ENCODE results near the gene CD14. TPM values are rescaled to one million over a fixed set of nuclear protein-coding genes. Genes with fewer than 3 reads are reported as not detected.
"Not testable (repeated sequence)": the region's sequence is repeated elsewhere in the genome, so short reads cannot be mapped to it uniquely, and the experiment has no call there.

Gene CD14
- 0.15 TPM for polyA plus RNA-seq (2012; ENCODE audit: low read depth, missing spikeins)

DNA sequence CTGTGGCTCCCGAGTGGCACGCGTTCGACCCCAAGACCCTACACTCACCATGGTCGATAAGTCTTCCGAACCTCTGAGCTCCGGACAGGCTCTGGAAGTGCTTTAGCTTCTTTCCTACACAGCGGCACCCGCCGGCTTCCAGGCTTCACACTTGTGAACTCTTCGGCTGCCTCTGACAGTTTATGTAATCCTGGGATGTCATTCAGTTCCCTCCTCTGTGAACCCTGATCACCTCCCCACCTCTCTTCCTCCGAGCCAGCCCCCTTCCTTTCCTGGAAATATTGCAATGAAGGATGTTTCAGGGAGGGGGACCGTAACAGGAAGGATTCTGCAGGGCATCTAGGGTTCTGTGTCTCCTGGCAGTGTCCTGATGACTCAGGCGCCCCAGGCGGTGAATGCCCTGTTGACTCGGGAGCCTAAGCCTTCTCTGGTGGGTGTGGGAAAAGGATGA lies at the start of gene CD14:
CD14 (minus strand) TSS at position 155 of the 451 bp plus-strand sequence; CDS start at position 51, 104 bp downstream.
- FAIRE-seq, result no peak
- TF ChIP-seq POLR2AphosphoS5 (IDR thresholded peaks at IDR 0.05; ENCODE audit: low read depth, low read length), result no peak
- TF ChIP-seq TAF1 (IDR thresholded peaks at IDR 0.05; ENCODE audit: low read depth, low read length), result no peak
- no peak for TF ChIP-seq PAX5 (IDR thresholded peaks at IDR 0.05; ENCODE audit: insufficient read depth, low read length, severe bottlenecking)
- no peak for TF ChIP-seq POLR2A (IDR thresholded peaks at IDR 0.05; ENCODE audit: low read depth, low read length)
- TF ChIP-seq POU2F2 (IDR thresholded peaks at IDR 0.05; ENCODE audit: low read depth, low read length), result no peak
- no peak for TF ChIP-seq SPI1 (IDR thresholded peaks at IDR 0.05; ENCODE audit: low read depth, low read length)
- no peak for DNase-seq (ENCODE audit: insufficient read length, low spot score)

DNA sequence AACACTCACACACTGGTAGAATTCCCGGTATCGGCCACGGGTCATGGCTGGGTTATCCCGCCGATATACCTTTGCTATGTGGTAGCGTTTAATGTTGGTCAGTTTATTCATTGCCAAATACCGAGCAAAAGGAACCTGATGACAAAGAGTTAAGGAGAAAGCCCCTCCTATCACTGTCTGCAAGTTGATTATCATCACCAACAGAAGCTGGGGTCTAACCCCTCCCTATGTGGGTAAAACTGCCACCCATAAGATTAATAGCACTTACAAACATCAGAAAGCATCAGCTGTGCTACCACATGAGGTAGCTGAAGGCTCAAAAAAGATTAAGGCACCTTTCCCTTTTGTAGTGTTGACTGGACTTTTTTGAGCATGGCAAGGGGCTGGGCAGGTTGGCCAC lies 46.0 kb upstream of the CD14 start:
- FAIRE-seq (no peak), DNase-seq (ENCODE audit: insufficient read length, low spot score) (no peak)
- TF ChIP-seq PAX5 (IDR thresholded peaks at IDR 0.05; ENCODE audit: insufficient read depth, low read length, severe bottlenecking), result no peak
- no peak for TF ChIP-seq SPI1 (IDR thresholded peaks at IDR 0.05; ENCODE audit: low read depth, low read length)
- no peak for TF ChIP-seq POU2F2 (IDR thresholded peaks at IDR 0.05; ENCODE audit: low read depth, low read length)
- TF ChIP-seq TAF1 (IDR thresholded peaks at IDR 0.05; ENCODE audit: low read depth, low read length), result no peak
- TF ChIP-seq POLR2AphosphoS5 (IDR thresholded peaks at IDR 0.05; ENCODE audit: low read depth, low read length), result no peak
- TF ChIP-seq POLR2A (IDR thresholded peaks at IDR 0.05; ENCODE audit: low read depth, low read length), result no peak

DNA sequence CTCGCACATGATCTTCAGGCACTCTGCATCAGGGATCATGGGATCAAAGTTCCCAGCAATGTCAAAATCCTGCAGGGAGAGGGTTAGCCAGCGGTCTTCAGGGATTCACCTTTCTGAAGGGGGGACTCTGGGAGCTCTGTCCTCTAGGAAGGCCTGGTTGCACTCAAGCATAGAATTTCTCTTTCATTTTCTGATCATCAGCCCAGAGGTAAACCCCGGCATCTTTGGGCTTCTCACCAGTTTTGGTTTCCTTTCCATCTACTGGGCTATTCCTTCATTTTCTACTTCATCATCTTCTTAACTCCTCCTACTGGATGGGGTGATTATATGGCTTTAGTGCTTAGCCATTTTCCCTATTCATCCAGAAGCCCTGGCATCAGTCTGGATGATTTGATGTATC lies 45.0 kb upstream of the CD14 start:
- FAIRE-seq (no peak), DNase-seq (ENCODE audit: insufficient read length, low spot score) (no peak)
- TF ChIP-seq PAX5 (IDR thresholded peaks at IDR 0.05; ENCODE audit: insufficient read depth, low read length, severe bottlenecking) (no peak), SPI1 (IDR thresholded peaks at IDR 0.05; ENCODE audit: low read depth, low read length) (no peak), POLR2A (IDR thresholded peaks at IDR 0.05; ENCODE audit: low read depth, low read length) (no peak), POLR2AphosphoS5 (IDR thresholded peaks at IDR 0.05; ENCODE audit: low read depth, low read length) (no peak), TAF1 (IDR thresholded peaks at IDR 0.05; ENCODE audit: low read depth, low read length) (no peak), POU2F2 (IDR thresholded peaks at IDR 0.05; ENCODE audit: low read depth, low read length) (no peak)

DNA sequence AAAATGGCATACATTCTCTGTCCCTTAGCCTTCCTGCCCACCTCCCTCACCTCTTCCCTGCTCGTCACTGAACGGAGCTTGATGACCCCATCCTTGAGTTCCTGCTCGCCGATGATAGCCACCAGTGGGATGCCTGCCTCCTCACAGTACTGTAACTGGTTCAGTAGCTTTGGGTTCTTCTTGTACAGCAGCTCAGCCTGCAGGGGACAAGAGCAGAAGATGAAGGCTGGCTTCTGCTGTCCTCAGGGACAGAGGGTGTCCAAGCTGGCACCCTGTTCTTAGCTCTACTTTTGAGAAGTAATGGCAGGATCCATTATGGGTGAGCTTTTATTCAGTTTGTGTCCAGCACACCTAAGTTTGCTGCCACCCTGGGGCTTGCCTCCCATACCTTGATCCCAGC lies 41.7 kb upstream of the CD14 start:
- TF ChIP-seq POU2F2 (IDR thresholded peaks at IDR 0.05; ENCODE audit: low read depth, low read length) (no peak), POLR2A (IDR thresholded peaks at IDR 0.05; ENCODE audit: low read depth, low read length) (peak; percentile 33; the same call in 1 of the 2 replicates)
- FAIRE-seq, result no peak
- no peak for DNase-seq (ENCODE audit: insufficient read length, low spot score)

DNA sequence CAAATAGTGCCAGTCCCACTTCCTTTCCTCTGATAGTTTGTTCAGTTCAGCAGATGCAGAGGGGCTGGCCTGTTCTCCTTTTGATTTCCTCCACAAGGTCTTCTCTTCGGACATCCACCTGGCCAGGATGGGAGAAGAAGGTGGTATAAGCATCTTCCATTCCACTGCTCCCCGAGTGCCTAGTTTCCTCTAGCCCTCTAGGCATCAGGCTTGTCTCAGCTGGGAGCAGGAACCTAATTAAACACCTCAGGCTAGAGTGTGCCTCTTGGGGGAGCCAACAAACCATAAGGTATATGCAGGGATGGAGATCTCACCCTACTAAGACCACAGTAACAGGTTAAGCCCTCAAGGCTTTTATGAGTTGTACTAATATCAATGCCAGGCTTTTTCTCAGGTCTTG lies 41.2 kb upstream of the CD14 start:
- FAIRE-seq, result no peak
- TF ChIP-seq PAX5 (IDR thresholded peaks at IDR 0.05; ENCODE audit: insufficient read depth, low read length, severe bottlenecking) (no peak), POU2F2 (IDR thresholded peaks at IDR 0.05; ENCODE audit: low read depth, low read length) (no peak), SPI1 (IDR thresholded peaks at IDR 0.05; ENCODE audit: low read depth, low read length) (no peak), TAF1 (IDR thresholded peaks at IDR 0.05; ENCODE audit: low read depth, low read length) (no peak), POLR2A (IDR thresholded peaks at IDR 0.05; ENCODE audit: low read depth, low read length) (no peak), POLR2AphosphoS5 (IDR thresholded peaks at IDR 0.05; ENCODE audit: low read depth, low read length) (no peak)
- no peak for DNase-seq (ENCODE audit: insufficient read length, low spot score)

DNA sequence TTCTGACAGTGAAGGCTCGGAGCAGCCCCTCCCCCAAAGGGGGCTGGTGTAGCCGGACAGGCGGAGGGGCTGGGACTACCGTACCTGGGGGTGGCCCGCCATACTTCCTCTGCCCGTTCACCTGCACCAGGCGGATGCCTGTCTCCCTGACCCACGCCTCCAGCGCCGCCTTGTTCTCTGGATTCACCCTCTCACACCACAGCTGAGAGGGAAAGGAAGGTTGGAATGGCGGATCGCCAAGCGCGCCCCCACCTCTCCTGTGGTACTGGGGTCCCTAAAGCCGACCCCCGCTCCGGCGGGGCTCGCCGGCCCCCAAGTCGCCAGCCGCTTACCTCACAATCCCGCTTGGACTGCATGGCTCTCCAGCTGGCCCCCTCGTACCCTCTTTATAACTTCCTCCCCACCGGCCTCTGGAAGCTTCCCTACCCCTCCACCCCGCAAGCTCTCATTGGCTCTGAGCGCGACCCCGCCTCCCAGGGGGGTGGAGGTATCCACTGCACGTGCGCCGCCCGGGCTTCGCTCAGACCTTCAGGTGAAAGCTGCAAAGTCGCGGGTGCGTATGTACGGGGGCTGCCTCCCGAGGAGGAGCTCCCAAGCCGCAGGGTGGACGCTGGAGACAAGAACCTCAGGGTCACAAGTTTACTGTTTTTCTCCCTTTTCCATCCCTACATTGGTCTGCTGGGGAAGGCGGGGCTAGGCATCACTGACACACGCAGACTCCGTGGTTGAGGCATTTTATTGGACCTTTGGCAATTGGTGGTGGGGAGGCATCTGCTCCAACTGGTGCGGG lies 40.4 kb upstream of the CD14 start, which contains the start of gene DND1:
DND1 (minus strand) TSS at position 390 of the 790 bp plus-strand sequence; CDS start at position 356, 34 bp downstream.
- TF ChIP-seq PAX5 (IDR thresholded peaks at IDR 0.05; ENCODE audit: insufficient read depth, low read length, severe bottlenecking), result no peak
- TF ChIP-seq TAF1 (IDR thresholded peaks at IDR 0.05; ENCODE audit: low read depth, low read length), result no peak
- TF ChIP-seq SPI1 (IDR thresholded peaks at IDR 0.05; ENCODE audit: low read depth, low read length), result no peak
- TF ChIP-seq POLR2A (IDR thresholded peaks at IDR 0.05; ENCODE audit: low read depth, low read length), result peak; percentile 36
- TF ChIP-seq POU2F2 (IDR thresholded peaks at IDR 0.05; ENCODE audit: low read depth, low read length), result no peak
- TF ChIP-seq POLR2AphosphoS5 (IDR thresholded peaks at IDR 0.05; ENCODE audit: low read depth, low read length), result peak; percentile 58
- DNase-seq (ENCODE audit: insufficient read length, low spot score) (no peak), FAIRE-seq (no peak)

DNA sequence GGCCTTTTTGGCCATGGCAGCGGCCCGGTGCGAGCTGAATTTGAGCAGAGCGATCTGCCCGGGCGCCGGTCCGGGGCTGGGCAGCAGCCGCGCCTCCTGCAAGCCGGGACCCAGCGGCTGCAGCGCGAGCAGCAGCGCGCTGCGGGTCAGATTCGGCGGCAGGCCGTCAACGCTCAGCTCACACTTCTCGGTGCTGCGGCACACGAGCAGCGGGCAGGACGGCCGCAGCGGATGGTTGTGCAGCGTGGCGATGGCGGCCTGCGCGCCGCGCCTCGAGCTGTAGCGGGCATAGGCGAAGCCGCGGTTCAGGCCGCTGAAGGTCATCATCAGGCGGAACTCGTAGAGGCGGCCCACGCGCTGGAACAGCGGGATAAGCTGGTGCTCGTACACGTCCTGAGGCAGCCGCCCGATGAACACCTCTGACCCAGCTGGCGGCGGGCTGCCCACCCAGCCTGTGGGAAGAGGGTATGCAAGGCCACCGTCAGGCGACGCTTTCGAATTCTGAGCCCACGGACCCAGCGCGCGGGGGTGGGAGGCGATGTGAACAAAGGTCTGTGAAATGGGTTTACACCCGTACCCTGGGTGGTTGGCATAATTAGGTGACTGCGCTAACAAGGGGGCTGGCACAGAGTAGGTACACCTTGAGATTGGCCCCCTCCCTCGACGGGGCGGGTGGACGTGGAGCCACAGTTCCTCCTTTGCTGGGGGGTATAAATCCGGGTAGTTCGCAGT lies 39.6 kb upstream of the CD14 start:
- DNase-seq (ENCODE audit: insufficient read length, low spot score) (no peak), FAIRE-seq (no peak)
- TF ChIP-seq POU2F2 (IDR thresholded peaks at IDR 0.05; ENCODE audit: low read depth, low read length) (no peak), POLR2AphosphoS5 (IDR thresholded peaks at IDR 0.05; ENCODE audit: low read depth, low read length) (no peak)

DNA sequence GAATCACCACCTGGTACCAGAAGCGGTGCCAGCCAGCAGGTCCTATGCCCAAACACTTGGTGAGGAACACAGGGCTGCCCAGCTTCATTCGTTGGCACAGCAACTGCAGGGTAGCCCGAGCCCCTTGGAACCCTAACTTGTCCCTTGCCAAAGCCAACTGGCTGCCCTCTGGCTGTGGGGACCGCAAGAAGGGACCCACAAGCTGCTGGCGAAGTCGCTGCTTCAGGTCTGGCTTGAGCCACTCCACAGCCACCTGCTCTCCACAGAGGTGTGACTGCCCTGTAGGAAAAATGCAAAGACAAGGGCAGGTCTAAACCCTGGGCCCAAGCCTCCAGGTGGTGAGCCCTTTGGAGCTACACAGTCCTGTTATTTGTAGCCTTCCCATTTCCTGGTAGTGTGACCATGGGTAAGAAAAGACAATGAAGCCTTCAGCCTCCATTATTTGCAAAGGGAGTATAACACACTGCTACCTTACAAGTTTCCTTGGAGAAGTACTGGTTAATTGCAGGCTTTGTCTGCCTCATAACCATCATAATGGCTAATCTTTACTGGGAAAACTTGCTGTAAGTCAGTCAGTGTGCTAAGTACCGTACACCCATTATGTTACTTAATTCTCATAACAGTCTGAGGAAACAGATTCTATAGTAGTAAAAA lies 38.6 kb upstream of the CD14 start:
- TF ChIP-seq TAF1 (IDR thresholded peaks at IDR 0.05; ENCODE audit: low read depth, low read length) (no peak), SPI1 (IDR thresholded peaks at IDR 0.05; ENCODE audit: low read depth, low read length) (no peak), POLR2AphosphoS5 (IDR thresholded peaks at IDR 0.05; ENCODE audit: low read depth, low read length) (no peak), PAX5 (IDR thresholded peaks at IDR 0.05; ENCODE audit: insufficient read depth, low read length, severe bottlenecking) (no peak), POLR2A (IDR thresholded peaks at IDR 0.05; ENCODE audit: low read depth, low read length) (no peak), POU2F2 (IDR thresholded peaks at IDR 0.05; ENCODE audit: low read depth, low read length) (no peak)
- FAIRE-seq (no peak), DNase-seq (ENCODE audit: insufficient read length, low spot score) (no peak)

DNA sequence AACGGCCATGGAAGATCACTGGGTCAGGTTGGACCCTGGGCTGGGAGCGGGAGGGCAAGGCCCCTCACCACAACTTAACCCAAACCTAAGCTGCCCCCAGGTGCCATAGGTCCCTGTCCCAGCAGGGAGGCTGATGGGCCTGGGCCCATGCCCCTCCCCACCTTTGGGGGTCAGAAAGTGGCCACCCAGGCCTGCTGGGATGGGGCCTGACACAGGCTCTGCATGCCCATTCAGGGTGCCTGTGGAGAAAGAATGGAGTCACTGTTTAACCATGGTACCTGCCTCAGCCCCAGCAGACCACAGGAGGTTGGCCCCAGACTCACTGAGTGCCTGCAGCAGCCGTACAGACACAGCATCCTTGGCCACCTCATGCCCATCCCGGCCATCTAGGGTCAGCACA lies 38.1 kb upstream of the CD14 start:
- FAIRE-seq; DNase-seq (ENCODE audit: insufficient read length, low spot score): not testable (repeated sequence)

Measured in GM12891 (cell line).